K562 (cell line): ENCODE results near the gene JUND. TPM values are rescaled to one million over a fixed set of nuclear protein-coding genes. Genes with fewer than 3 reads are reported as not detected.

Experiments used
- ATF7 ChIP-seq: fragments of 450-650 bp; IDR thresholded peaks from 2 replicates; pipeline ENCODE4 v1.7.1; 2014; ENCODE audit warnings: mild to moderate bottlenecking, moderate library complexity
- BCL6 ChIP-seq: fragments of 250-450 bp; sonication (Bioruptor Pico); IDR thresholded peaks from 2 replicates; pipeline ENCODE4 v1.4.0; 2020
- BMI1 ChIP-seq: fragments of 150-350 bp; IDR thresholded peaks from 2 replicates; pipeline ENCODE4 v1.6.1; 2014; ENCODE audit warnings: low read length
- CEBPB ChIP-seq: fragments of 450-650 bp; IDR thresholded peaks from 2 replicates; pipeline ENCODE4 v1.6.1; 2016; ENCODE audit warnings: missing genetic modification characterization, missing compliant biosample characterization
- ESRRB ChIP-seq: fragments of 250-450 bp; sonication (Bioruptor Pico); IDR thresholded peaks from 2 replicates; pipeline ENCODE4 v1.5.0; 2020; ENCODE audit warnings: mild to moderate bottlenecking, moderate library complexity, borderline replicate concordance
- FOXA1 ChIP-seq: fragments of 450-650 bp; IDR thresholded peaks from 2 replicates; pipeline ENCODE4 v1.6.1; 2016; ENCODE audit warnings: mild to moderate bottlenecking, borderline replicate concordance
- FOXP1 ChIP-seq: sonication (generic); formaldehyde crosslinking; IDR thresholded peaks from 2 replicates; pipeline ENCODE4 v1.8.0; 2022; ENCODE audit warnings: mild to moderate bottlenecking, missing genetic modification reagents
- HMGXB4 ChIP-seq: sonication (generic); formaldehyde crosslinking; IDR thresholded peaks from 2 replicates; pipeline ENCODE4 v1.8.1; 2023; ENCODE audit warnings: mild to moderate bottlenecking, missing genetic modification reagents
- HNRNPL ChIP-seq: fragments of 200-400 bp; formaldehyde crosslinking; IDR thresholded peaks from 2 replicates; pipeline ENCODE4 v1.6.1; 2017; ENCODE audit warnings: low read depth, mild to moderate bottlenecking, low read length
- HOXB6 ChIP-seq: fragments of 250-450 bp; sonication (Bioruptor Pico); IDR thresholded peaks from 2 replicates; pipeline ENCODE4 v1.5.1; 2022; ENCODE audit warnings: mild to moderate bottlenecking, borderline replicate concordance
- KAT2B ChIP-seq: IDR thresholded peaks from one replicate; pipeline ENCODE4 v1.6.1; 2012; ENCODE audit warnings: low read depth, mild to moderate bottlenecking, control low read depth, inconsistent platforms, low read length, moderate library complexity
- MAFG ChIP-seq: fragments of 450-650 bp; conservative IDR thresholded peaks from 2 replicates; pipeline ENCODE4 v1.6.1; 2016; ENCODE audit warnings: missing genetic modification characterization, missing compliant biosample characterization
- NONO ChIP-seq, 2 experiments: fragments of 200-400 bp in 1 of 2; fragments of 450-650 bp in 1 of 2; formaldehyde crosslinking in 1 of 2; IDR thresholded peaks; 2 replicates each; pipeline ENCODE4 v1.6.1; 2017; ENCODE audit warnings: low read depth in 2 of 2, mild to moderate bottlenecking in 2 of 2, moderate library complexity in 2 of 2, low read length in 1 of 2
- PHF20 ChIP-seq: fragments of 450-650 bp; IDR thresholded peaks from 2 replicates; pipeline ENCODE4 v1.6.1; 2018; ENCODE audit not compliant: partially characterized antibody
- POU5F1 ChIP-seq: fragments of 150-350 bp; IDR thresholded peaks from 2 replicates; pipeline ENCODE4 v1.6.1; 2014; ENCODE audit warnings: borderline replicate concordance, low read length, low read depth, mild to moderate bottlenecking; ENCODE audit not compliant: partially characterized antibody
- RNF2 ChIP-seq: sonication (generic); IDR thresholded peaks from 2 replicates; pipeline ENCODE4 v1.6.1; 2016
- SUPT5H ChIP-seq: fragments of 450-650 bp; IDR thresholded peaks from 2 replicates; pipeline ENCODE4 v1.6.1; 2016
- ZNF174 ChIP-seq: fragments of 250-450 bp; sonication (Bioruptor Pico); IDR thresholded peaks from 2 replicates; pipeline ENCODE4 v1.4.0; 2020; ENCODE audit warnings: mild to moderate bottlenecking
- ZNF280A ChIP-seq: fragments of 450-650 bp; IDR thresholded peaks from 2 replicates; pipeline ENCODE4 v1.6.1; 2018; ENCODE audit warnings: mild to moderate bottlenecking, low read depth; ENCODE audit not compliant: partially characterized antibody
- ZNF384 ChIP-seq: IDR thresholded peaks from 2 replicates; pipeline ENCODE4 v1.6.1; 2012; ENCODE audit warnings: low read depth, low read length, improper control_type of control experiment
- ZNF561 ChIP-seq: fragments of 450-650 bp; formaldehyde crosslinking; conservative IDR thresholded peaks from 2 replicates; pipeline ENCODE4 v1.4.0; 2020; ENCODE audit warnings: mild to moderate bottlenecking, moderate library complexity
- ZNF57 ChIP-seq: fragments of 450-650 bp; formaldehyde crosslinking; IDR thresholded peaks from 2 replicates; pipeline ENCODE4 v1.4.0; 2020; ENCODE audit warnings: mild to moderate bottlenecking, moderate library complexity
- ZNF644 ChIP-seq: fragments of 200-800 bp; sonication (Bioruptor generic); IDR thresholded peaks from 2 replicates; pipeline ENCODE4 v1.6.1; 2016; ENCODE audit warnings: low read depth, missing genetic modification characterization, missing compliant biosample characterization
- polyA plus RNA-seq, 8 experiments: library from polyadenylated mRNA; depleted of rRNA in 4 of 8; stranded (reverse) in 5 of 8; unstranded in 3 of 8; fragments of >200 nt; fragmentation: Nextera tagmentation in 2 of 8; fragmentation: Illumina TruSeq in 1 of 8; extraction: Ambion mirVana in 2 of 8; extraction: Trizol in 1 of 8; gene quantifications; 2 replicates each; pipeline versions ENCODE4 v1.2.1 to v1.2.3, GENCODE V29; 2011 to 2014; ENCODE audit warnings: inconsistent platforms in 1 of 8, missing spikeins in 1 of 8
- total RNA-seq, 7 experiments: library from RNA; depleted of rRNA in 6 of 7; stranded (reverse); fragments of >200 nt in 6 of 7; fragmentation: Illumina TruSeq in 2 of 7; extraction: Trizol in 2 of 7; gene quantifications; 2 replicates each; pipeline versions ENCODE4 v1.2.1 to v1.2.3, GENCODE V29; 2011 to 2021; ENCODE audit warnings: low replicate concordance in 1 of 7

Gene JUND
- total and polyA plus RNA-seq, 9 of the 15 experiments (the other 6 are each of a cell fraction or from before 2014, with no cell fraction given): 6.4 to 286 (median 42.3) TPM

DNA sequence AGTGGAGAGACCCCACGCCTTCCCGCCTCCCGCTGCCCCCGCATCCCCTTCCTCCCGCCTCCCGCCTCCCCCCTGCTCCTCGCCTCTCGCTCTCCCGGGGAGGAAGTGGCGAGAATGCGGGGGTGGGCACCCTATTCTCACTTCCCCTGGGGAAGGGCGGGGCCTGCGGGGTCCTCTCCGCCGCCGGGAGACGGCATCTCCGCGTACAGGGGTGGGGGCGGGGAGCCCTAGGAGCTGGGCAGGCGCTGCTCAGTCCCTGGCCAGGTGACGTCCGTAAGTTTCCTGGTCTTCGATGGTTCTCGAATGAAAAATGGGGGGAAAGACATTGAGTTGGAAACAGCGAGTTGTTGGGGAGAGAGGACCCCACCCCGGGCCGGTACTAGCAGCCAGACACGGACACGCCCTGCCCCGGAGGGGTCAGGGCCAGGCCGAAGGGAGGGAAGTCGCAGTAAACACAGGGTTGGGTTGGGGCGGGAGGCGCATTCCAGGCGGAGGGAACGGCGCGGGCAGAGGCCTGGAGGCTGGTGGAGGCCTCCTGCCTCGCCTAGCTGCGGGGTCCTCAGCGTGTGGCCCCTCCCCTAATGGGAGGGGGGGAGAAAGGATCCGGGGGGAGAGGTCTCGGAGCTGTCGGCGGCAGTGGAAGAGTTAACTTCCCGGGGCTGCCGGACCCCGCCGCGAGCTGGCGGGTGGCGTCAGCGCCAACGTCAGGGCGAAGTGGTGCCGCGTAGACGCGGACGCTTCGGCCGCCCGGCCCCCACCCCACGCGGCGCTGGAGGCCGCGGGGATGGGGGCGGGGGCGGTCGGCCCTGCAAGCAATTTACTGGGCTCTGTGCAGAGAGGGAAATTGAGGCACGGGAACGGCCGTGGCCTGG is 10.4 kb upstream of the JUND start (continued):
- TF ChIP-seq ZNF280A (no peak), ATF7 (peak; percentile 90), NONO (IDR thresholded peaks at IDR 0.05; ENCODE audit: low read depth in 2 of 2, low read length in 1 of 2) (peak in 1 of 2 experiments; percentile 73; a peak in 1 of 4 replicates), FOXA1 (no peak), CEBPB (tag) (no peak), MAFG (no peak), POU5F1 (no peak), ZNF174 (no peak), ZNF561 (CRISPR knock-in tag) (0 out of 2 replicates have a peak, but pooled peaks have one; percentile 5), ESRRB (CRISPR knock-in tag) (no peak), HOXB6 (0 out of 2 replicates have a peak, but pooled peaks have one; percentile 72), ZNF57 (CRISPR knock-in tag) (no peak), HMGXB4 (no peak), PHF20 (no peak), FOXP1 (CRISPR knock-in tag) (peak; percentile 90), SUPT5H (peak; percentile 80), ZNF384 (no peak), BMI1 (no peak), KAT2B (no peak), RNF2 (peak; percentile 56; the same call in 1 of the 2 replicates), BCL6 (CRISPR knock-in tag) (no peak), HNRNPL (peak; percentile 75; the same call in 1 of the 2 replicates), ZNF644 (tag) (no peak)
